Measurements from ENCODE around the gene CYP11A1. TPM values are rescaled to one million over a fixed set of nuclear protein-coding genes. Genes with fewer than 3 reads are reported as not detected.

CYP11A1 gene
- total and polyA plus RNA-seq, 3 experiments from 2014 or later = not detected

- Mint-ChIP-seq H3K4me3 (no peak overlapping the region), H3K36me3 (peaks cover 0 to 9% (median 0%) of the 10 kb centered on the region in 3 donors), H3K4me1 (no peaks in the 10 kb centered on the region), H3K27me3 (peaks cover 6 to 20% of the 10 kb centered on the region in 2 donors), H3K9me3 (peaks cover 0 to 11% (median 6%) of the 10 kb centered on the region in 5 donors), H3K27ac (no peak overlapping the region)
- Histone ChIP-seq H3K4me1 (ENCODE audit: insufficient read depth, low read length) (no peaks in the 10 kb centered on the region), H3K36me3 (ENCODE audit: insufficient read depth, low read length) (no peaks in the 10 kb centered on the region), H3K27me3 (ENCODE audit: insufficient read depth, low read length, poor library complexity, severe bottlenecking) (no peaks in the 10 kb centered on the region), H3K9me3 (ENCODE audit: low read length) (no peaks in the 10 kb centered on the region), H3K27ac (ENCODE audit: low read depth, low read length) (no peak overlapping the region), H3K4me3 (ENCODE audit: low read length) (no peak overlapping the region)
- no peak for DNase-seq
- CTCF ChIA-PET = no interaction called here
- POLR2A ChIA-PET = no interaction called here
These were observed 15.0 kb downstream of the CYP11A1 start for GRCh38 chr15:74352393-74352910.

- H3K4me3 Mint-ChIP-seq = no peak overlapping the region
- Histone ChIP-seq H3K9me3 (ENCODE audit: low read length) (no peaks in the 10 kb centered on the region), H3K36me3 (ENCODE audit: insufficient read depth, low read length) (no peaks in the 10 kb centered on the region), H3K27me3 (ENCODE audit: insufficient read depth, low read length, poor library complexity, severe bottlenecking) (no peaks in the 10 kb centered on the region), H3K27ac (ENCODE audit: low read depth, low read length) (no peak overlapping the region), H3K4me3 (ENCODE audit: low read length) (no peak overlapping the region), H3K4me1 (ENCODE audit: insufficient read depth, low read length) (no peaks in the 10 kb centered on the region)
- H3K27me3 Mint-ChIP-seq = peaks cover 6 to 20% of the 10 kb centered on the region in 2 donors
- no peaks in the 10 kb centered on the region for H3K4me1 Mint-ChIP-seq
- H3K27ac Mint-ChIP-seq = no peak overlapping the region
- ChIA-PET POLR2A (no interaction called here), CTCF (no interaction called here)
- peaks cover 0 to 11% (median 6%) of the 10 kb centered on the region in 5 donors for H3K9me3 Mint-ChIP-seq
- peaks cover 0 to 9% (median 0%) of the 10 kb centered on the region in 3 donors for H3K36me3 Mint-ChIP-seq
- no peak for DNase-seq
These were observed 15.8 kb downstream of the CYP11A1 start for GRCh38 chr15:74351670-74352069.

- ChIA-PET CTCF (interaction anchor here (1.0 kb wide), 1 partner anchor 32 kb away, joined by 3 read pairs; no protein-coding TSS in a partner anchor), POLR2A (no interaction called here)
- Histone ChIP-seq H3K4me1 (ENCODE audit: insufficient read depth, low read length) (no peaks in the 10 kb centered on the region), H3K4me3 (ENCODE audit: low read length) (no peak overlapping the region), H3K27me3 (ENCODE audit: insufficient read depth, low read length, poor library complexity, severe bottlenecking) (no peaks in the 10 kb centered on the region), H3K27ac (ENCODE audit: low read depth, low read length) (no peak overlapping the region), H3K36me3 (ENCODE audit: insufficient read depth, low read length) (no peaks in the 10 kb centered on the region), H3K9me3 (ENCODE audit: low read length) (no peaks in the 10 kb centered on the region)
- H3K9me3 Mint-ChIP-seq = peaks cover 0 to 11% (median 6%) of the 10 kb centered on the region in 5 donors
- peaks cover 0 to 9% (median 0%) of the 10 kb centered on the region in 3 donors for H3K36me3 Mint-ChIP-seq
- H3K27me3 Mint-ChIP-seq = peaks cover 8 to 23% of the 10 kb centered on the region in 2 donors
- no peak for DNase-seq
- no peaks in the 10 kb centered on the region for H3K4me1 Mint-ChIP-seq
- H3K4me3 Mint-ChIP-seq = no peak overlapping the region
- H3K27ac Mint-ChIP-seq = no peak overlapping the region
These were observed 16.9 kb downstream of the CYP11A1 start for GRCh38 chr15:74350295-74351275.

- no peaks in the 10 kb centered on the region for H3K36me3 ChIP-seq (ENCODE audit: insufficient read depth, low read length)
- no peak overlapping the region for H3K27ac ChIP-seq (ENCODE audit: low read depth, low read length)
- no peaks in the 10 kb centered on the region for H3K4me1 ChIP-seq (ENCODE audit: insufficient read depth, low read length)
- ChIA-PET POLR2A (no interaction called here), CTCF (no interaction called here)
- Mint-ChIP-seq H3K4me1 (no peaks in the 10 kb centered on the region), H3K9me3 (peaks cover 0 to 7% (median 3%) of the 10 kb centered on the region in 5 donors), H3K27ac (peak overlapping the region in 1 of 8 donors; percentile 59), H3K36me3 (no peaks in the 10 kb centered on the region), H3K27me3 (peaks cover 6 to 28% of the 10 kb centered on the region in 2 donors), H3K4me3 (no peak overlapping the region)
- H3K27me3 ChIP-seq (ENCODE audit: insufficient read depth, low read length, poor library complexity, severe bottlenecking) = no peaks in the 10 kb centered on the region
- DNase-seq = no peak
- H3K4me3 ChIP-seq (ENCODE audit: low read length) = no peak overlapping the region
- no peaks in the 10 kb centered on the region for H3K9me3 ChIP-seq (ENCODE audit: low read length)
These were observed 18.1 kb downstream of the CYP11A1 start for GRCh38 chr15:74349241-74349778.

- Mint-ChIP-seq H3K36me3 (no peaks in the 10 kb centered on the region), H3K9me3 (no peaks in the 10 kb centered on the region), H3K4me3 (no peak overlapping the region), H3K4me1 (no peaks in the 10 kb centered on the region), H3K27me3 (peaks cover 6 to 29% of the 10 kb centered on the region in 2 donors), H3K27ac (no peak overlapping the region)
- no peaks in the 10 kb centered on the region for H3K36me3 ChIP-seq (ENCODE audit: insufficient read depth, low read length)
- no peak overlapping the region for H3K4me3 ChIP-seq (ENCODE audit: low read length)
- no peaks in the 10 kb centered on the region for H3K27me3 ChIP-seq (ENCODE audit: insufficient read depth, low read length, poor library complexity, severe bottlenecking)
- POLR2A ChIA-PET = no interaction called here
- H3K27ac ChIP-seq (ENCODE audit: low read depth, low read length) = no peak overlapping the region
- DNase-seq = no peak
- no peaks in the 10 kb centered on the region for H3K4me1 ChIP-seq (ENCODE audit: insufficient read depth, low read length)
- CTCF ChIA-PET = no interaction called here
- H3K9me3 ChIP-seq (ENCODE audit: low read length) = no peaks in the 10 kb centered on the region
These were observed 19.6 kb downstream of the CYP11A1 start for GRCh38 chr15:74347757-74348250.

- H3K36me3 ChIP-seq (ENCODE audit: insufficient read depth, low read length) = no peaks in the 10 kb centered on the region
- no peaks in the 10 kb centered on the region for H3K36me3 Mint-ChIP-seq
- no peaks in the 10 kb centered on the region for H3K4me1 ChIP-seq (ENCODE audit: insufficient read depth, low read length)
- H3K9me3 Mint-ChIP-seq = no peaks in the 10 kb centered on the region
- peaks cover 5 to 19% of the 10 kb centered on the region in 2 donors for H3K27me3 Mint-ChIP-seq
- no peak overlapping the region for H3K27ac Mint-ChIP-seq
- no peak for DNase-seq
- H3K4me3 ChIP-seq (ENCODE audit: low read length) = no peak overlapping the region
- POLR2A ChIA-PET = no interaction called here
- no peak overlapping the region for H3K4me3 Mint-ChIP-seq
- CTCF ChIA-PET = no interaction called here
- no peaks in the 10 kb centered on the region for H3K27me3 ChIP-seq (ENCODE audit: insufficient read depth, low read length, poor library complexity, severe bottlenecking)
- H3K4me1 Mint-ChIP-seq = no peaks in the 10 kb centered on the region
- H3K27ac ChIP-seq (ENCODE audit: low read depth, low read length) = no peak overlapping the region
- no peaks in the 10 kb centered on the region for H3K9me3 ChIP-seq (ENCODE audit: low read length)
These were observed 22.4 kb downstream of the CYP11A1 start for GRCh38 chr15:74345051-74345450.

- Mint-ChIP-seq H3K4me1 (no peaks in the 10 kb centered on the region), H3K4me3 (no peak overlapping the region), H3K27ac (no peak overlapping the region), H3K27me3 (peaks cover 5 to 19% of the 10 kb centered on the region in 2 donors), H3K36me3 (no peaks in the 10 kb centered on the region), H3K9me3 (no peaks in the 10 kb centered on the region)
- DNase-seq = no peak
- no peak overlapping the region for H3K4me3 ChIP-seq (ENCODE audit: low read length)
- ChIA-PET POLR2A (no interaction called here), CTCF (no interaction called here)
- no peaks in the 10 kb centered on the region for H3K4me1 ChIP-seq (ENCODE audit: insufficient read depth, low read length)
- H3K9me3 ChIP-seq (ENCODE audit: low read length) = no peaks in the 10 kb centered on the region
- no peaks in the 10 kb centered on the region for H3K36me3 ChIP-seq (ENCODE audit: insufficient read depth, low read length)
- H3K27me3 ChIP-seq (ENCODE audit: insufficient read depth, low read length, poor library complexity, severe bottlenecking) = no peaks in the 10 kb centered on the region
- no peak overlapping the region for H3K27ac ChIP-seq (ENCODE audit: low read depth, low read length)
These were observed 23.7 kb downstream of the CYP11A1 start for GRCh38 chr15:74343797-74344127.

- Histone ChIP-seq H3K9me3 (ENCODE audit: low read length) (no peaks in the 10 kb centered on the region), H3K36me3 (ENCODE audit: insufficient read depth, low read length) (no peaks in the 10 kb centered on the region), H3K4me3 (ENCODE audit: low read length) (no peak overlapping the region), H3K4me1 (ENCODE audit: insufficient read depth, low read length) (no peaks in the 10 kb centered on the region), H3K27me3 (ENCODE audit: insufficient read depth, low read length, poor library complexity, severe bottlenecking) (no peaks in the 10 kb centered on the region), H3K27ac (ENCODE audit: low read depth, low read length) (no peak overlapping the region)
- DNase-seq = no peak
- ChIA-PET POLR2A (no interaction called here), CTCF (no interaction called here)
- Mint-ChIP-seq H3K4me3 (no peak overlapping the region), H3K4me1 (no peaks in the 10 kb centered on the region), H3K27ac (no peak overlapping the region), H3K9me3 (no peaks in the 10 kb centered on the region), H3K27me3 (peaks cover 6 to 19% of the 10 kb centered on the region in 2 donors), H3K36me3 (no peaks in the 10 kb centered on the region)
These were observed 24.2 kb downstream of the CYP11A1 start for GRCh38 chr15:74343127-74343796.

Data from CD8-positive, alpha-beta memory T cell (primary cell).